VCaP (cell line): ENCODE measurements around the gene PRSS36.
"Not testable (repeated sequence)": the region's sequence is repeated elsewhere in the genome, so short reads cannot be mapped to it uniquely, and the experiment has no call there.

Source experiments
- H3K27ac ChIP-seq: fragments of 450-650 bp; 2 replicates; pipeline ENCODE4 v1.5.1; 2017
- CTCF ChIP-seq: fragments of 450-650 bp; conservative IDR thresholded peaks from 2 replicates; pipeline ENCODE4 v1.5.1; 2017; ENCODE audit warnings: mild to moderate bottlenecking, moderate library complexity

PRSS36 gene

GRCh38 chr16:31149894-31150890 is at the start of gene PRSS36:
TSS of gene PRSS36 (minus strand) at chr16:31150066. CDS start at chr16:31150035, 31 bp downstream.
- no peak for TF ChIP-seq CTCF

GRCh38 chr16:31199430-31200041 is 49.7 kb upstream of the PRSS36 start:
- TF ChIP-seq CTCF: no peak
- H3K27ac ChIP-seq: no peak overlapping the region

More at GRCh38 chr16:31149894-31150890, at the start of gene PRSS36:
- no peak within 1 kb of the TSS for H3K27ac ChIP-seq

GRCh38 chr16:31198207-31198882 is 48.5 kb upstream of the PRSS36 start:
- no peak overlapping the region for H3K27ac ChIP-seq
- TF ChIP-seq CTCF: no peak

GRCh38 chr16:31196324-31197088 is 46.6 kb upstream of the PRSS36 start:
- TF ChIP-seq CTCF: no peak
- no peak overlapping the region for H3K27ac ChIP-seq

GRCh38 chr16:31195861-31196260 is 46.0 kb upstream of the PRSS36 start:
- not testable (repeated sequence) for H3K27ac ChIP-seq

- no peak for TF ChIP-seq CTCF
- H3K27ac ChIP-seq: no peak overlapping the region
Observed at GRCh38 chr16:31194898-31195297, 45.0 kb upstream of the PRSS36 start.

GRCh38 chr16:31193874-31194273 is 44.0 kb upstream of the PRSS36 start:
- no peak overlapping the region for H3K27ac ChIP-seq
- TF ChIP-seq CTCF: no peak
